Measurements from ENCODE around the gene ATOSB. TPM values are rescaled to one million over a fixed set of nuclear protein-coding genes. Genes with fewer than 3 reads are reported as not detected.

Gene ATOSB
- total and polyA plus RNA-seq, 4 donors, result 2.8 to 29.8 (median 5.6) TPM

DNA sequence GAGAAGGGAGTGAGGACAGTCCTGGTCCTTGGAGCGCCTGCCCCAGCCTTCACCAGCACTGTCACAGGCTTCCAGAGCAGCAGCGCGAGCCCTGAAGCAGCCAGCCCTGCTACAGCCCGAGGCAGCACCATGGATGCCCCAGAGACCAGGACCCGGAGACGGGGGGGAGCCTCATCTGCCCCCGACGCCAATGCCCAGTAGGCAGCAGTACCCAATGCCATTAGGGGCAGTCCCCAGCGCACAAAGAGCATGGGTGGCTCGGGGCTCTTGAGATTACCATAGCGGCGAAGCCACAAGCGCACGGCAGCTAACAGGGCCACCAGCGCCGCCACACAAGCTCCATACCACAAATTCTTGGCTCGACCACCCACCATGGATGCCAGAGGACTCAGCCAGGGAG is 24.1 kb downstream of the ATOSB start:
- Histone ChIP-seq H3K4me1 (ENCODE audit: control insufficient read depth in 4 of 4, insufficient read depth in 4 of 4, low read length in 3 of 4) (peaks cover under 1 to 10% (median 6%) of the 10 kb centered on the region in 4 donors), H3K36me3 (ENCODE audit: control insufficient read depth in 4 of 4, insufficient read depth in 3 of 4, low read depth in 1 of 4, low read length in 3 of 4) (peaks cover 11 to 69% (median 35%) of the 10 kb centered on the region in 4 donors), H3K27me3 (ENCODE audit: control insufficient read depth in 4 of 4, insufficient read depth in 4 of 4, low read length in 3 of 4) (no peaks in the 10 kb centered on the region), H3K4me3 (ENCODE audit: low read depth in 1 of 3, low read length in 3 of 3) (no peak overlapping the region), H3K9me3 (ENCODE audit: control insufficient read depth in 4 of 4, low read length in 3 of 4) (no peaks in the 10 kb centered on the region), H3K27ac (ENCODE audit: low read depth in 1 of 2, low read length in 2 of 2) (no peak overlapping the region), H3K9ac (ENCODE audit: low read depth in 1 of 2, low read length in 2 of 2) (no peak overlapping the region)
- TF ChIP-seq RXRA (IDR thresholded peaks at IDR 0.05) (no peak), FOXA1 (IDR thresholded peaks at IDR 0.05) (no peak), EGR1 (IDR thresholded peaks at IDR 0.05; ENCODE audit: low read depth in 2 of 2) (no peak)
- TF ChIP-seq, protein P1, sequence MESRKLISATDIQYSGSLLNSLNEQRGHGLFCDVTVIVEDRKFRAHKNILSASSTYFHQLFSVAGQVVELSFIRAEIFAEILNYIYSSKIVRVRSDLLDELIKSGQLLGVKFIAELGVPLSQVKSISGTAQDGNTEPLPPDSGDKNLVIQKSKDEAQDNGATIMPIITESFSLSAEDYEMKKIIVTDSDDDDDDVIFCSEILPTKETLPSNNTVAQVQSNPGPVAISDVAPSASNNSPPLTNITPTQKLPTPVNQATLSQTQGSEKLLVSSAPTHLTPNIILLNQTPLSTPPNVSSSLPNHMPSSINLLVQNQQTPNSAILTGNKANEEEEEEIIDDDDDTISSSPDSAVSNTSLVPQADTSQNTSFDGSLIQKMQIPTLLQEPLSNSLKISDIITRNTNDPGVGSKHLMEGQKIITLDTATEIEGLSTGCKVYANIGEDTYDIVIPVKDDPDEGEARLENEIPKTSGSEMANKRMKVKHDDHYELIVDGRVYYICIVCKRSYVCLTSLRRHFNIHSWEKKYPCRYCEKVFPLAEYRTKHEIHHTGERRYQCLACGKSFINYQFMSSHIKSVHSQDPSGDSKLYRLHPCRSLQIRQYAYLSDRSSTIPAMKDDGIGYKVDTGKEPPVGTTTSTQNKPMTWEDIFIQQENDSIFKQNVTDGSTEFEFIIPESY (IDR thresholded peaks at IDR 0.05), result no peak
- DNase-seq (ENCODE audit: low spot score), result no peak
- WGBS, result 97% methylated on average over 17 of the region's 17 CpGs

DNA sequence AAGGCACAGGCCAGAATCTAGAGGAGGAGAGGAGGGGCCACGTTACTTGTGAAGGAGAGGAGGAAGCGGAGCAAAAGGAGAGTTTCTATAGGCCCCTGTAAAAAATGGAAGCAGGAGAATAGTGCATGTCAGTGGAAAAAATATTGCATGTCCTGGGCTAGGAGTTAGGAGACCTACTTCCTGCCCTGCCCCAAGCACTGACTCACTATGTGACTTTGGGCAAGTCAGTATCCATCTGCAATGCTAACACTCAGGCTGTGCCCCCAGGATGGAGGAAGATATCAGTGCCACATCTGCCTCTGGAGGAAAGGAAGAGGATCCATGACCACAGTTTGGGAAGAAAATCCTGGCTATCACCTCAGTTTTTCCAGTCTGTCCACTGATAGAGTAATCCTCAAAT is 26.2 kb downstream of the ATOSB start:
- no peak for DNase-seq (ENCODE audit: low spot score)
- peaks cover 11 to 69% (median 35%) of the 10 kb centered on the region in 4 donors for H3K36me3 ChIP-seq (ENCODE audit: control insufficient read depth in 4 of 4, insufficient read depth in 3 of 4, low read depth in 1 of 4, low read length in 3 of 4)
- H3K9ac ChIP-seq (ENCODE audit: low read depth in 1 of 2, low read length in 2 of 2), result no peak overlapping the region

More for the DNA sequence above, 26.2 kb downstream of the ATOSB start:
- Histone ChIP-seq H3K4me1 (ENCODE audit: control insufficient read depth in 4 of 4, insufficient read depth in 4 of 4, low read length in 3 of 4) (no peaks in the 10 kb centered on the region), H3K9me3 (ENCODE audit: control insufficient read depth in 4 of 4, low read length in 3 of 4) (no peaks in the 10 kb centered on the region), H3K4me3 (ENCODE audit: low read depth in 1 of 3, low read length in 3 of 3) (no peak overlapping the region), H3K27ac (ENCODE audit: low read depth in 1 of 2, low read length in 2 of 2) (no peak overlapping the region), H3K27me3 (ENCODE audit: control insufficient read depth in 4 of 4, insufficient read depth in 4 of 4, low read length in 3 of 4) (no peaks in the 10 kb centered on the region)
- no peak for TF ChIP-seq FOXA2 (IDR thresholded peaks at IDR 0.05)
- TF ChIP-seq, protein P1 (IDR thresholded peaks at IDR 0.05), result no peak
- TF ChIP-seq SP1 (IDR thresholded peaks at IDR 0.05), result no peak
- TF ChIP-seq, protein P2, sequence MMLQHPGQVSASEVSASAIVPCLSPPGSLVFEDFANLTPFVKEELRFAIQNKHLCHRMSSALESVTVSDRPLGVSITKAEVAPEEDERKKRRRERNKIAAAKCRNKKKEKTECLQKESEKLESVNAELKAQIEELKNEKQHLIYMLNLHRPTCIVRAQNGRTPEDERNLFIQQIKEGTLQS (IDR thresholded peaks at IDR 0.05), result no peak
- no peak for TF ChIP-seq RAD21 (IDR thresholded peaks at IDR 0.05)
- TF ChIP-seq, protein P3, sequence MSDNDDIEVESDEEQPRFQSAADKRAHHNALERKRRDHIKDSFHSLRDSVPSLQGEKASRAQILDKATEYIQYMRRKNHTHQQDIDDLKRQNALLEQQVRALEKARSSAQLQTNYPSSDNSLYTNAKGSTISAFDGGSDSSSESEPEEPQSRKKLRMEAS (IDR thresholded peaks at IDR 0.05), result no peak
- no peak for TF ChIP-seq GABPA (IDR thresholded peaks at IDR 0.05 in 1 of 2, conservative IDR thresholded peaks at IDR 0.05 in 1 of 2)
- no peak for TF ChIP-seq JUND (IDR thresholded peaks at IDR 0.05)
- no peak for TF ChIP-seq EGR1 (IDR thresholded peaks at IDR 0.05; ENCODE audit: low read depth in 2 of 2)
- TF ChIP-seq FOXA1 (IDR thresholded peaks at IDR 0.05), result no peak
- no peak for TF ChIP-seq YY1 (IDR thresholded peaks at IDR 0.05)
- TF ChIP-seq, protein P4, sequence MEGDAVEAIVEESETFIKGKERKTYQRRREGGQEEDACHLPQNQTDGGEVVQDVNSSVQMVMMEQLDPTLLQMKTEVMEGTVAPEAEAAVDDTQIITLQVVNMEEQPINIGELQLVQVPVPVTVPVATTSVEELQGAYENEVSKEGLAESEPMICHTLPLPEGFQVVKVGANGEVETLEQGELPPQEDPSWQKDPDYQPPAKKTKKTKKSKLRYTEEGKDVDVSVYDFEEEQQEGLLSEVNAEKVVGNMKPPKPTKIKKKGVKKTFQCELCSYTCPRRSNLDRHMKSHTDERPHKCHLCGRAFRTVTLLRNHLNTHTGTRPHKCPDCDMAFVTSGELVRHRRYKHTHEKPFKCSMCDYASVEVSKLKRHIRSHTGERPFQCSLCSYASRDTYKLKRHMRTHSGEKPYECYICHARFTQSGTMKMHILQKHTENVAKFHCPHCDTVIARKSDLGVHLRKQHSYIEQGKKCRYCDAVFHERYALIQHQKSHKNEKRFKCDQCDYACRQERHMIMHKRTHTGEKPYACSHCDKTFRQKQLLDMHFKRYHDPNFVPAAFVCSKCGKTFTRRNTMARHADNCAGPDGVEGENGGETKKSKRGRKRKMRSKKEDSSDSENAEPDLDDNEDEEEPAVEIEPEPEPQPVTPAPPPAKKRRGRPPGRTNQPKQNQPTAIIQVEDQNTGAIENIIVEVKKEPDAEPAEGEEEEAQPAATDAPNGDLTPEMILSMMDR (IDR thresholded peaks at IDR 0.05; ENCODE audit: low read depth, low read length, missing input control), result no peak
- 94% methylated on average over 2 of the region's 2 CpGs for WGBS

All from liver (tissue), 9 donors.